ENCODE data around the gene ZDHHC24. TPM values are rescaled to one million over a fixed set of nuclear protein-coding genes. Genes with fewer than 3 reads are reported as not detected.

The ZDHHC24 gene
- total and polyA plus RNA-seq, 10 of the 15 experiments (the other 5 are each of a cell fraction or from before 2014, with no cell fraction given): 0.86 to 17.5 (median 6.8) TPM

DNA sequence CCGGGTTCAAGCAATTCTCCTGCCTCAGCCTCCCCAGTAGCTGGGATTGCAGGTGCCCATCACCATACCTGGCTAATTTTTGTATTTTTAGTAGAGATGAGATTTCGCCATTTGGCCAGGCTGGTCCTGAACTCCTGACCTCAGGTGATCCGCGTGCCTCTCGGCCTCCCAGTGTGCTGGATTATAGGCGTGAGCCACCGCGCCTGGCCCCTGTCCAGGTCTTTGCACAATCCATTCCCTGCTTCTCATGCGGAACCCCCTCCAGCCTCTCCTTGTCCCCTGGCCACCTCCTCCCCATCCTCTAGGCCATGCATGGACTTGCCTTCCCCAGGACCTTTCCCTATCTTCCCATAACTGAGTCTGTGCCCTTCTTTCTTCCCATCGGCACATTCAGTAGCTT is 56.9 kb downstream of the ZDHHC24 start:
- Histone ChIP-seq H2AFZ (ENCODE audit: control insufficient read depth, low read depth, low read length) (no peak overlapping the region), H3K36me3 (ENCODE audit: control insufficient read depth in 2 of 2, insufficient read depth in 2 of 2, low read length in 1 of 2) (peaks cover 11 to 30% of the 10 kb centered on the region in 2 experiments; a peak in 3 of 4 replicates), H3K79me2 (ENCODE audit: control insufficient read depth, insufficient read depth, low read length) (no peaks in the 10 kb centered on the region), H3K4me3 (no peak overlapping the region), H4K20me1 (ENCODE audit: control insufficient read depth, insufficient read depth) (no peaks in the 10 kb centered on the region), H3K4me2 (ENCODE audit: control insufficient read depth, insufficient read depth) (no peak overlapping the region), H3K27ac (ENCODE audit: control insufficient read depth, insufficient read depth) (no peak overlapping the region), H3K9ac (ENCODE audit: control insufficient read depth, insufficient read depth, low read length) (no peak overlapping the region), H3K4me1 (ENCODE audit: control insufficient read depth, insufficient read depth, low read length) (no peaks in the 10 kb centered on the region), H3K9me3 (replicated peaks; ENCODE audit: control insufficient read depth, insufficient read depth, low read length) (no peaks in the 10 kb centered on the region), H3K27me3 (replicated peaks in 1 of 2; ENCODE audit: control insufficient read depth in 2 of 2, insufficient read depth in 2 of 2, low read length in 1 of 2) (no peaks in the 10 kb centered on the region)
- intact Hi-C loops (cut with micrococcal nuclease; ENCODE audit: unreplicated experiment): no loop called here
- POLR2A ChIA-PET: no interaction called here
- ATAC-seq (no peak), DNase-seq (ENCODE audit: low read depth, low spot score) (no peak), FAIRE-seq (no peak)
- SMC1A ChIA-PET (ENCODE audit: uncharacterized antibody, unreplicated experiment): no interaction called here
- BruUV-seq (replicated peaks): no TSS peak
- RAD21 ChIA-PET (ENCODE audit: unreplicated experiment): no interaction called here
- WGBS (ENCODE audit: insufficient coverage, insufficient replicate concordance, low lambda C conversion rate, missing lambda C conversion rate): 99% methylated on average over 10 of the region's 10 CpGs
- TF ChIP-seq ETV6 (conservative IDR thresholded peaks at IDR 0.05 in 1 of 2, IDR thresholded peaks at IDR 0.05 in 1 of 2; ENCODE audit: borderline replicate concordance in 1 of 2, low read depth in 1 of 2): no peak
- CTCF ChIA-PET: interaction anchor here (1.3 kb wide), 1 partner anchor 50 kb away, joined by 4 read pairs; the partner anchor contains the start of gene MRPL11
- in situ Hi-C loops (cut with MboI): no loop called here

DNA sequence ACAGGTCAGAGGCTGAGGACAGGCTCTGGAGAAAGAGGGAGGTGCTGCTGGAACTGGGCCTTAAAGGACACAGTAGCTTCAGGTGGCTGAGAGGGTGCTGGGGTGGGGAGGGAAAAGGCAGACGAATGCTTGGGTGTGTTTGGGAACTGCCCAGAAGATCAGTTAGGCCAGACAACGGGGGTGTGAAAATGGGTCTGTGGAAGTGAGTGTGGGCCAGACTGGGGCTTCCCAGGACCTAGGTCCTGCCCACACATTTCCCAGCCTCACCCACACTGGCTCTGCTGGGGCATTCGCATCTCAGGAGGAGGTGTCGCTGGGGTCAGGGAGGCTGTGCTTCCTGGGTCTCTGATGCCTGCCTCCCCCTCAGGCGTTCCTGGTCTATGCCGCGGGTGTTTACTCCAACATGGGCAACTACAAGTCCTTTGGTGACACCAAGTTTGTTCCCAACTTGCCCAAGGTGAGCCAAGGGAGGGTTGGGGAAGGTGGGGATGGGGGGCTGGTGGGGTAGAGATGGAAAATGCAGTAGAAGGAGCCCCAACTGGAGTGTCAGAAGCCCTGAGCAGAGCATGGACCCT is 61.0 kb downstream of the ZDHHC24 start:
- ChIA-PET CTCF (interaction anchor here (0.6 to 1.8 kb wide), 4 partner anchors 19 to 194 kb away, joined by 3 to 7 read pairs (median 4); partner anchors contain the start of gene PELI3), POLR2A (interaction anchor here (1.1 kb wide), 1 partner anchor 25 kb away, joined by 3 read pairs; no protein-coding TSS in a partner anchor), SMC1A (ENCODE audit: uncharacterized antibody, unreplicated experiment) (interaction anchor here (1.8 kb wide), 1 partner anchor 96 kb away, joined by 4 read pairs; no protein-coding TSS in a partner anchor), RAD21 (ENCODE audit: unreplicated experiment) (interaction anchor here (1.2 to 1.4 kb wide), 2 partner anchors 76 to 194 kb away, joined by 3 read pairs; no protein-coding TSS in a partner anchor)
- H3K4me3 ChIP-seq: no peak overlapping the region
- intact Hi-C loops (cut with micrococcal nuclease; ENCODE audit: unreplicated experiment) (no loop called here), in situ Hi-C loops (cut with MboI) (no loop called here)
- H4K20me1 ChIP-seq (ENCODE audit: control insufficient read depth, insufficient read depth): no peaks in the 10 kb centered on the region
- 69% methylated on average over 7 of the region's 7 CpGs for WGBS (ENCODE audit: insufficient coverage, insufficient replicate concordance, low lambda C conversion rate, missing lambda C conversion rate)
- peaks cover 6% of the 10 kb centered on the region for H3K4me1 ChIP-seq (ENCODE audit: control insufficient read depth, insufficient read depth, low read length)
- peaks cover 13 to 14% of the 10 kb centered on the region in 2 experiments; a peak in 3 of 4 replicates for H3K36me3 ChIP-seq (ENCODE audit: control insufficient read depth in 2 of 2, insufficient read depth in 2 of 2, low read length in 1 of 2)
- peaks cover 13% of the 10 kb centered on the region for H3K79me2 ChIP-seq (ENCODE audit: control insufficient read depth, insufficient read depth, low read length)
- no peak overlapping the region for H3K4me2 ChIP-seq (ENCODE audit: control insufficient read depth, insufficient read depth)
- H2AFZ ChIP-seq (ENCODE audit: control insufficient read depth, low read depth, low read length): no peak overlapping the region
- no peak for TF ChIP-seq KLF5 (IDR thresholded peaks at IDR 0.05; ENCODE audit: partially characterized antibody)
- TF ChIP-seq ETV6 (conservative IDR thresholded peaks at IDR 0.05 in 1 of 2, IDR thresholded peaks at IDR 0.05 in 1 of 2; ENCODE audit: borderline replicate concordance in 1 of 2, low read depth in 1 of 2): no peak
- H3K27ac ChIP-seq (ENCODE audit: control insufficient read depth, insufficient read depth): no peak overlapping the region
- no peaks in the 10 kb centered on the region for H3K9me3 ChIP-seq (replicated peaks; ENCODE audit: control insufficient read depth, insufficient read depth, low read length)
- no TSS peak for BruUV-seq (replicated peaks)
- no peak for ATAC-seq
- no peak overlapping the region for H3K9ac ChIP-seq (ENCODE audit: control insufficient read depth, insufficient read depth, low read length)
- FAIRE-seq: no peak
- H3K27me3 ChIP-seq (replicated peaks in 1 of 2; ENCODE audit: control insufficient read depth in 2 of 2, insufficient read depth in 2 of 2, low read length in 1 of 2): no peaks in the 10 kb centered on the region
- DNase-seq (ENCODE audit: low read depth, low spot score): no peak

Measured in GM12878 (cell line).